ENCODE measurements around the gene ELP4. TPM values are rescaled to one million over a fixed set of nuclear protein-coding genes. Genes with fewer than 3 reads are reported as not detected.

The ELP4 gene
- total and polyA plus RNA-seq, 2 experiments from 2014 or later: 28.2 to 38.3 TPM

- ATAC-seq (no peak), DNase-seq (ENCODE audit: low spot score) (no peak)
- H3K9me3 Mint-ChIP-seq: no peaks in the 10 kb centered on the region
- no peaks in the 10 kb centered on the region for H4K20me1 ChIP-seq (replicated peaks; ENCODE audit: insufficient read depth)
- H3K27ac Mint-ChIP-seq: no peak overlapping the region
- H3K79me2 ChIP-seq (replicated peaks; ENCODE audit: insufficient read depth): no peaks in the 10 kb centered on the region
- H3K9me2 ChIP-seq (ENCODE audit: insufficient read depth): no peaks in the 10 kb centered on the region
- H3K27me3 Mint-ChIP-seq (ENCODE audit: insufficient read depth, low read depth, poor library complexity): no peaks in the 10 kb centered on the region
- H2AFZ ChIP-seq: no peak overlapping the region
- H3K4me3 Mint-ChIP-seq: no peak overlapping the region
- no peaks in the 10 kb centered on the region for H3K27me3 ChIP-seq (ENCODE audit: insufficient read depth)
- H3K27ac ChIP-seq (ENCODE audit: low read depth): no peak overlapping the region
- peaks cover 4% of the 10 kb centered on the region; the same call in 1 of the 3 replicates for H3K36me3 Mint-ChIP-seq (ENCODE audit: low read depth)
- peaks cover 9% of the 10 kb centered on the region; the same call in 1 of the 2 replicates for H3K4me1 ChIP-seq (ENCODE audit: insufficient read depth)
- TF ChIP-seq STAT1 (IDR thresholded peaks at IDR 0.05; ENCODE audit: unreplicated experiment): no peak
- TF ChIP-seq CTCF (conservative IDR thresholded peaks at IDR 0.05; ENCODE audit: low read depth in 2 of 2): no peak
- no peak for TF ChIP-seq POLR2AphosphoS5 (IDR thresholded peaks at IDR 0.05; ENCODE audit: low read depth)
- TF ChIP-seq ZNF114 (CRISPR knock-in tag; IDR thresholded peaks at IDR 0.05): no peak
- no peak for TF ChIP-seq ZNF462 (CRISPR knock-in tag; IDR thresholded peaks at IDR 0.05)
- no peak for TF ChIP-seq NANOG (IDR thresholded peaks at IDR 0.05; ENCODE audit: borderline replicate concordance)
- no peak for TF ChIP-seq CREB1 (CRISPR knock-in tag; IDR thresholded peaks at IDR 0.05; ENCODE audit: low read depth)
- no peak for TF ChIP-seq EZH2 (IDR thresholded peaks at IDR 0.05; ENCODE audit: low read depth, unreplicated experiment)
- no peak for TF ChIP-seq EZH2phosphoT487 (IDR thresholded peaks at IDR 0.05; ENCODE audit: unreplicated experiment)
- TF ChIP-seq JUNB (IDR thresholded peaks at IDR 0.05; ENCODE audit: unreplicated experiment): no peak
- no peaks in the 10 kb centered on the region for H3F3A ChIP-seq (replicated peaks; ENCODE audit: low read depth)
- no peaks in the 10 kb centered on the region for H3K36me3 ChIP-seq (ENCODE audit: insufficient read depth)
- no peak overlapping the region for H3K4me2 ChIP-seq
- H3K4me1 Mint-ChIP-seq: peaks cover 17% of the 10 kb centered on the region; the same call in 2 of the 3 replicates
- H3K4me3 ChIP-seq: no peak overlapping the region
These were observed 272.7 kb downstream of the ELP4 start for GRCh38 chr11:31782257-31782656.
